Dedifferentiated amniotic fluid mesenchymal stem cell (primary cell): ENCODE data around the gene YBX3.

Experiments
- DNase-seq: peaks from one replicate; pipeline ENCODE4 v3.0.0-alpha.2; 2016; ENCODE audit errors: extremely low spot score

The YBX3 gene

GRCh38 chr12:10721651-10722501, 1.2 kb downstream of the YBX3 start:
- DNase-seq, result peak; percentile 96

- DNase-seq, result no peak
Observed at GRCh38 chr12:10720974-10721650, 2.0 kb downstream of the YBX3 start.

DNA sequence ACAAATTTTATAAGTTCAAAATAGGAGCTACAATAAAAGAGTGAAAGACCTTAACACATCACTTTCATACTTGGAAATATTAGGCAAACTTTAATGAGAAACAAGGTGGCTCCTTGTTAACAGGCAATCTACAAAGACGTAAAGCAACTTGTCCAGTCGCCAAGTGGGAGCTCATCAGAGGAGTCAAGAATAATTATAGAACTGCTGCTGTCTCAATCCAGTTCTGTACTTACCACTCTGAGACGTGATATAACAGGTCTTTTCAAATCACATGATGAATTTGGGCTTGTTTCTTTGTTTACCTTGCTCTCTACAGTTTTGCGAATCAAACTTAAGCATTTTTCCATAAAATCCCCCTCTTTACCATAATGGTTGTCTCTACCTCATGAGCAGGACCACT, 3.6 kb downstream of the YBX3 start:
- DNase-seq, result no peak

- peak; percentile 53 for DNase-seq
Observed at GRCh38 chr12:10718279-10718821, 4.8 kb downstream of the YBX3 start.

- DNase-seq, result no peak
Observed at GRCh38 chr12:10717410-10717809, 5.7 kb downstream of the YBX3 start.

DNA sequence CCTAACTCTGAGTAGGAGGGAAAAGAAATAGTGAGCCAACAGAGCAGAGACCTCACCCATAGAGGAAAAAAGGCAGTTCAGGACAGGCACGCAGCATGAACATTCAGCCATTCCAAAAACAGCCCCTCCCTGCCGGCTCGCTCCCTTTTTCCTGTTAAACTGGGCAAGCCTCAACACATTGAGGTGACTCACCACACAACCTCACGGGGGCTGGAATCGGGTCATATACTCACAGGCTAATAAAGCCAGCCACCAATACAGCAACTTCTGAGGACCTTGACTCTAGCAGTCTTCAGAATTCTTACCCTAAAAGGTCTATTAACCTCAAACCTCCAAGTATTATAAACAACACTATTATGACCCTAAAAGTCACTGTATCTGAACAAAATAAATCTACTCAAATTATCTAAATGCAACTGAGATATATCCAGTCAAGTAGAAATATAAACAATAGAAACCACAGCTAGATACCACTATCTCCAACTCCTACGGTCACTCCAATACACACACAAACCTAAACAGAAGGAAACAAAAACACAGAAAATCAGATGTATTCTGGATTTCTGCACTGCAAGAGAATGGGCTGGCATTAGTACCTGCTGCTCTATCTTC, 6.3 kb downstream of the YBX3 start:
- DNase-seq, result peak; percentile 91

- no peak for DNase-seq
Observed at GRCh38 chr12:10716277-10716676, 6.8 kb downstream of the YBX3 start.

DNA sequence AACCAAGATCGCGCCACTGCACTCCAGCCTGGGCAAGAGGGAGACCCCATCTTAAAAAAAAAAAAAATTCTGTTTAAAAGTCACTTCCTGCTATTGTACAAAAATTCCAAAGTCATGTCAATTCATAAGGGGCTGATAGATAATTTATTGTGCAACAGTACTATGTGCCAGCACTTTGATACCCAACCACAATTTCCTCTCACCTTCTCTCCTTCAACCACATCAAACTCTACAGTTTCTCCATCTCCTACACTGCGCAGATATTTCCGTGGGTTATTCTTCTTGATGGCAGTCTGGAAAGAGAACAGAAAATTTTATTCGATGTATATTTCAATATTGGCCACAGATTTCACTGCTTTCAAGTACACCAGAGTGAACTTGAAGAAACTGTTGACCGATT, 7.6 kb downstream of the YBX3 start:
- DNase-seq, result no peak

GRCh38 chr12:10709808-10710207, 13.3 kb downstream of the YBX3 start:
- no peak for DNase-seq

DNA sequence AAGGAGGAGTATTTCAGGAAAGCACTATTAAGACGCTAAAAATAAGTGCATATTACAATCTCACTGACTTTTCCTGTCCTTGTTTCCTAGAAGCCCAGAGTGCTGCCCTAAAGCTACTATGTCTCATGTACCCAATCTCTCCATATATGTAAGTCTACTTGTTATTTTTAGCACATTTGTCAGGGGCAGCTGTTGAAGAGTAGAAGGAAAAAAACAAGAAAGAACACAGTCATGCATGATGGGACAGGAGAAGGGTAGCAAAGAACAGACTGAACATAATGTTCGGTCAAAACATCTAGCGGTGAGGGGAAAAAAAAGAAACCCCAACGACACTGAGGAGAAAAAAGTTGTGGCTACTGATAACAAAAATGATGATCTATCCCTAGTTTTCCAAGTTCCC, 14.3 kb downstream of the YBX3 start:
- DNase-seq, result no peak

DNA sequence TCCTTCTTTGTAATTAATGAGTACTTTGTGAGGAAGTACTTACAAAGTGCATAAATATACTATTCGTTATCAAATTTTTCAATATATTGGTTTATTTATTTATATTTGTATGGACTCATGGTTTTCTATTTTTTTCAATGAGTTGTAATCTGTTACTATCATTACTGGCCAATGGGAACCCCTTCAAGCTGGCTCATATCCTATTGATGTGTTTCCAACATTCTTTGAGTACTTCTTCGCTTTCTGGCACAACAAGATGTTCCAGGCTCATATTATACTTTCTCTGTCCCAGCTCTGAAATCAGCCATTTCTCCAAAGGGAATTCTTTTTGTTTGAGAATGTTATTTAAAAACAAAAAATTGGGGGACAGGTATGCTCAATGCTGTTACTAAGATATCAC, 17.5 kb downstream of the YBX3 start:
- peak; percentile 28 for DNase-seq

DNA sequence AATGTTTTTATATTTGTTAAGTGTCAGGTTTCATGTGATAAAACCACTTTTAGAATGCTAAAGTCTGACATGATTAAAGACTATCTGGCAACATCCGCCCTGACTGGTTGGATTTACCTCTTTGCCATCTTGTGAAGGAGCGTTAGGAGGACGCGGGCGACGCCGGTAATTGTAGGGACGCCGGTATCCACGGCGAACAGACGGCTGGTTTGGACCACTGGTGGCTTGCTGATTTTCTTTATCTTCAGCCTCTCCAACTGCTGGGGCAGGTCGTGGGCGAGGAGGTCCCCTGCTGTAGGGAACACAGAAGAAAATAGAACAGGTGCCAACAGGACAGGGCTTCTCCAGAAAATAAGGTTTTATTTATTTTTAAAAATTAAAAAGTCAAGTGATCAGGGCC, 21.3 kb downstream of the YBX3 start:
- no peak for DNase-seq

- DNase-seq, result peak; percentile 55
Observed at GRCh38 chr12:10701131-10701681, 21.9 kb downstream of the YBX3 start.

GRCh38 chr12:10700581-10700980, 22.5 kb downstream of the YBX3 start:
- DNase-seq, result no peak

DNA sequence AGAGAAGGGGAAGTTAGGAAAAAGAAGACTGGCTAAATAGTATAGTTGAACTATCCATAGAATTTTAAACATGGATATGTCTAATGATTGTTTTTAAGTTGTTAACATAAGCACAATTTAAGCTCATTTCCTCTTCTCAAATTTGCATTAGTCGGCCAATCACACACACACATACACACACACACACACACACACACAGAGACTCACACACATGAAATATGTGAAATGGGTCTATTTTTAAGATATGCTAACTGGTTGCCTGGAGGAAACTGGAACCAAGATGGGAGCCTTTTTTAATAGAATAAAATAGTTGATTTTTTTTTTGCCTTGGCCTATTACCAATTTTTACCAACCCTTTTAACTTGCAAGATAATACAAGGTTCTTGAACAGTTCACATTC, 25.3 kb downstream of the YBX3 start:
- DNase-seq, result no peak

- DNase-seq, result no peak
Observed at GRCh38 chr12:10697156-10697555, 26.0 kb downstream of the YBX3 start.

GRCh38 chr12:10690906-10691305, 32.2 kb downstream of the YBX3 start:
- no peak for DNase-seq

GRCh38 chr12:10689146-10689545, 34.0 kb downstream of the YBX3 start:
- no peak for DNase-seq

DNA sequence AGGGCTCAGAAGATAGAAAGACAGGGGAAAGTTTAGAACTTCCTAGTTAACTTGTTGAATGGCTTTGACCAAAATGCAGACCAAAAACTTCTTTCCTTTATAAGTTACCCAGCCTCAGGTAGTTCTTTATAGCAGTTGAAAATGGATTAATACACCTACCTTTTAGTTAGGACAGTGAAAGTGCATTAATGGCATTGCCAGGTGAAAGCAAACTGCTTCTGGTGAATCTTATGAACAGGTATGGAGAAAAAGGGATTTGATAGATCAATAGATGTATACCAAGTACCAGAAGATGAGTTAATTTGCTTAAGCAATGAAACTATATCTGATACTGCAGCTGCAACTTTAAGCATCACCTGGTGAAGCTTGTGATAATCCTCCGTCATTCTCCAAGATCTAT, 35.1 kb downstream of the YBX3 start:
- no peak for DNase-seq

DNA sequence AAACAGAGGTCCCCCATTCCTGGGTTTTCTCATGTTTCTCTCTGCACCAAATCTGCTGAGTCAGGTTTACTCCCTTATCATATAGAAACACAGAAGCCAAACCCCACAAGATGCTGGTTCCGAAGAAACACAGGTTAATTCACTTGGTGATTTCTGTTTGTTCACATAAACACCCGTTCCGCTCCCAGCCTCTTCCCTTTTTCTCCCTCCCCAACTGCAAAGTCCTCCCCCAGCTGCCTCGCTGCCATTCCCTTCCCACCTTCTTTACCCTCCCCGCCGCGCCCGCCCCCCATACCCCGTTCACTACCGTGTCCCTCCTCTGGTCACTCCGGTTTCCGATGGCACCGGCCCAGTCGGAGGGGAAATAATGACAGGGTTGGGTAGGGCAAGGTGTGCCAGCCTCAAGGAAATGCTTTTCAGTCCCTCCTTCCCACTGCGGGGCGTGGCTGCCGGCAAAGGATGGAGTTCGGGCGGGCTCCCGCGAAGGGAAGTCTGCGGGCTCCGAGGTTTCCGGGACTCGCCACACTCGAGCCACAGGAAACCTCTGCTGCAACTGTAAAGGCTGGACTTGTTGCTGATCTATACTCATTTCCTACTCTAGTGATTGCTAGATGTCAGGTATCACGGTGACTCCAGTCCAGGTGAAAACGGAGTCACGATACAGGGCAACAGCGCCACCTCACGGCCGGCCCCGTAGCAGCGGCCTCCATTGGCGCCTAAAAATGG, 49.3 kb downstream of the YBX3 start, which contains the start of gene STYK1:
Gene STYK1 (minus strand): TSS at position 394 of the 726 bp plus-strand sequence. CDS start 39,434 bp downstream, outside the sequence.
- DNase-seq, result no peak

DNA sequence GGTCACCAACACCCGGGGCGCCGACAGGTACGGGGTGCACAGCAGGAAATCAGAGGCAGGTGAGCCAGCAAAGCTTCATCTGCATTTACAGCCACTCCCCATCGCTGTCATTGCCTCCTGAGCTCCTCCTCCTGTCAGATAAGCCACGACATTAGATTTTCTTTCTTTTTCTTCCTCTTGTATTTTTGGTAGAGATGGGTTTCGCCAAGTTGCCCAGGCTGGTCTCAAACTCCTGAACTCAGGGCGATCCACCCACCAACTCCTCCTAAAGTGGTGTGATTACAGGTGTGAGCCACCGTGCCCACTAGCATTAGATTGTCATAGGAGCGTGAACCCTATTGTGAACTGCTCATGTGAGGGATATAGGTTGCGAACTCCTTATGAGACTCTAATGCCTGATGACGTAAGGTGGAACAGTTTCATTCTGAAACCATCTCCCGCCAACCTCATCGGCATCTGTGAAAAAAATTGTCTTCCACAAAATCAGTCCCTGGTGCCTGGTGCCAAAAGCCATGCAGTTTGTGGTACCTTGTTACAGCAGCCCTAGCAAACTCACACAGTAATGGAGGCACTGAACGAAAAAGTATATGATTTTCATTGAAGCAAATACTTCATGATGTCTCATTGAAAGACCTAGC, 50.8 kb downstream of the YBX3 start:
- no peak for DNase-seq
